Left renal cortex interstitium (tissue), 4 donors: Measurements from ENCODE around the gene SORCS2. TPM values are rescaled to one million over a fixed set of nuclear protein-coding genes. Genes with fewer than 3 reads are reported as not detected.
"Not testable (repeated sequence)": the region's sequence is repeated elsewhere in the genome, so short reads cannot be mapped to it uniquely, and the experiment has no call there.

Source experiments
- DNase-seq, 4 donors: peaks; one replicate each; pipeline ENCODE4 v3.0.0-alpha.2; 2013; ENCODE audit warnings: low read depth in 4 of 4, low spot score in 2 of 4, missing footprints in 1 of 4
- polyA plus RNA-seq, 4 donors: library from polyadenylated mRNA; unstranded; fragments of 120-200 nt; gene quantifications; one replicate each; pipeline ENCODE4 v1.2.1, GENCODE V29; 2013; ENCODE audit not compliant: insufficient read length in 4 of 4

The SORCS2 gene
- polyA plus RNA-seq, 4 donors = 3.7 to 11.5 (median 8.4) TPM

DNA sequence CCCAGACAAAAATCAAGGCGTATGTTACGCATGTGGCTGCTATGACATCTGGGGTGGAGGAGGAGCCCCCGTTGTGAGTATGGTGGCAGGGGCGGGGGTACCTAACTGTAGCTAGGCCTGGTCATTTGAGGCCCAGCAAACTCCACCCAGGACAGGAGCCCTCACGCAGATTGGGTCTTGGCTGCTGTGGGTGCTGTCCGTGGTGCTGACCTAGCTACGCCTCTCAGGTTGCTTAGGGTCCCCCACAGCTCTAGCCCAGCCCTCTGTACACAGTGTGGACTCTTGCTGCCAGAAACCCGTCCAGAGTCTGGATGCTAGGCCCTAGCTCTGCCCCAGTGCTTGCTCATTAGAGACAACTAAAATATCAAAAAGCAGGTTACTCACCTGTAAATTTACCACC is 389.1 kb downstream of the SORCS2 start:
- DNase-seq = peak; percentile 9 to 80 (median 58)

DNA sequence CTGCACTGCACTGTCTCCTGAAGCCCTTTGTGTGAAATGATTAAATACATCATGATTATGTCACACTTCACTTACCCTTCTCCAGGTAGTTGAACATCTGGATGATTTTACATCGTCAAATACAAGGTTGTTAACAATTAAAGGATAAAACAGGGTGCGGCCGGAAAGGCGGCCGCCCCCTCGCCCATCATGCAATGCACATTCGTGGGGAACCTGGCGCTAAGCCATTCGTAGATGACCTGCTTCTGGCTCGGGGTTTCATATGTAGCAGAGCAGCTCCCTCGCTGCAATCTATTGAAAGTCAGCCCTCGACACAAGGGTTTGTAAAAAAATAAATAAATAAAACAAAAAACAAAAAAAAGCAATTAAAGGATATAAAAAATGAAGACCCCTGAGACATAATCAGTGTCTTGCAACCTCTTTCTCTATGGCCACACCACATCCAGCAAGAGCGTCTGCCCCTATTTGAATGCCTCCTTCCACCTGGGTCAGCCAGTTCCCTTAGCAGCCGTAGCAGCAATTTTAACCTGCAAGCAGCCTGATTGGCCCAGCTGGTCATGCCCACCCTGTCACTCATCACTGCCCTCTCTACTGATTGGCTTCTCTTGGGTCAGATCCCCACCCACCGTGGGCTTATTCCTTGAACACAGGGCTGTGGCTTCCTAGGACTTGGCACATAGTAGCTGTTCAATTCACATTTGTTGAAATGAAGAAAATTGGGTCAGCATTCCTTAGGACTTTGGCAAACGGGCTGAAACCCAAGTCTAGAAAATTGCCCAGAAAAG is 390.2 kb downstream of the SORCS2 start:
- no peak for DNase-seq

DNA sequence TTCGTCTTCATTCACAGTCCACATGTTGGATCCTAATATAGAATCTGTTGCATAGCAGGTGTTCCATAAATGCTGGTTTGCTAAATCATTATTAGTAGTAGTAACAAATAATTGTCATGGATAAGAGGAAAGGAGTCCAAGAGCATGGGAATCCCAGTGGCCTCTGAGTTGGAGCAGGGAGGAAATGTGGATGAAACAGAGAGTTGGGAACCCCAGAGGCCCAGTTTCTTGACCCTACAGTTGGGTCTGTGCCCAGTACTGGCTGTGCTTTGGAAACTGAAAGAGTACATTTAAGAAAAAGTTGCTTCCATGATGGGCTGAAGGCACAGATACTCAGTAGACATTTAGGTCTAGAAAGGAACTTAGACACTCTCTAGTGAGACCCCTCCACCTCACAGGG is 391.8 kb downstream of the SORCS2 start:
- DNase-seq = no peak

DNA sequence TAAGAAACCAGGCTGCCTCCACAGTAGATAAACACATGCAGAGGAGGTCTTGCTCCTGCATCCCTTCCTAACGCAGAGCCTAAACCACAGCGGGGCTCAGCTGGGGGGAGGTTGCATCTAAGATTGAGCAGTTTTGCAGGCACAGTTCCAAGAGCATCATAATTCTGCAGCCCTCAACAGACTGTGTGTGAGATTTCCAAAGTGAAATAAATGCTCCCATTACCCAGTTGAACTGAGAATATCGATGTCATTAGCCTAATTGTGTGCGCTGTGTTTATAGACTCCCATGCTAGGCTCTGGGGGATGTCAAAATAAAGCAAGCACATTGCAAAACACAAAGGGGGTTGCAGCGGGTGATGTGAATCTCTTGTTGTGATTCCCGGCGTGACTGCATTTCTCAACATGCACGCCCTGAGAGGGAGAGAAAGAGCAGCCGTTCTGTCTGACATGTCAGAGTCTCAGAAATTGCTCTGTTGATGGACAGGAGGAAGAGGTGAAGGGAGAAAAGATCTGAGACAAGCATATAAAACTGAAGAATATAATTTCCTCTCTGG is 392.3 kb downstream of the SORCS2 start:
- no peak for DNase-seq

DNA sequence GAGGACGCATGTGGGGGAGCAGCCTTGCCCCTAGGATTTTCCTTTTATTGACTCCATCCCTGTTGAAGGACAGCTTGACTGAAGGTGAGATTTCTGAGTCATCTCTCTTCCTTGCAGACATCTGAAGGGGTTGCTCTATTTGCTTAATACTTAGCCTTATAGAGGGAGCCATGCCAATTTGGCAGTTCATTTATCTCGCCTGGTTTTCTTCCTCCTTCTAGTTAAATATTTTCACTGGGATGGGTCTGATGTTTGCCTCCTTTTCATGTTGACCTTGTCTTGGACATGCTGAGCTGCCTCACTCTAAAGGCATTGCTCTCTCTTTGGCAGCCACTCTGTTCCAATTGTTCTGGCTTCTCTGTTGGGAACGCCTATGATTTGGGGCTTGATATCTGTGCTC is 393.4 kb downstream of the SORCS2 start:
- DNase-seq = no peak

DNA sequence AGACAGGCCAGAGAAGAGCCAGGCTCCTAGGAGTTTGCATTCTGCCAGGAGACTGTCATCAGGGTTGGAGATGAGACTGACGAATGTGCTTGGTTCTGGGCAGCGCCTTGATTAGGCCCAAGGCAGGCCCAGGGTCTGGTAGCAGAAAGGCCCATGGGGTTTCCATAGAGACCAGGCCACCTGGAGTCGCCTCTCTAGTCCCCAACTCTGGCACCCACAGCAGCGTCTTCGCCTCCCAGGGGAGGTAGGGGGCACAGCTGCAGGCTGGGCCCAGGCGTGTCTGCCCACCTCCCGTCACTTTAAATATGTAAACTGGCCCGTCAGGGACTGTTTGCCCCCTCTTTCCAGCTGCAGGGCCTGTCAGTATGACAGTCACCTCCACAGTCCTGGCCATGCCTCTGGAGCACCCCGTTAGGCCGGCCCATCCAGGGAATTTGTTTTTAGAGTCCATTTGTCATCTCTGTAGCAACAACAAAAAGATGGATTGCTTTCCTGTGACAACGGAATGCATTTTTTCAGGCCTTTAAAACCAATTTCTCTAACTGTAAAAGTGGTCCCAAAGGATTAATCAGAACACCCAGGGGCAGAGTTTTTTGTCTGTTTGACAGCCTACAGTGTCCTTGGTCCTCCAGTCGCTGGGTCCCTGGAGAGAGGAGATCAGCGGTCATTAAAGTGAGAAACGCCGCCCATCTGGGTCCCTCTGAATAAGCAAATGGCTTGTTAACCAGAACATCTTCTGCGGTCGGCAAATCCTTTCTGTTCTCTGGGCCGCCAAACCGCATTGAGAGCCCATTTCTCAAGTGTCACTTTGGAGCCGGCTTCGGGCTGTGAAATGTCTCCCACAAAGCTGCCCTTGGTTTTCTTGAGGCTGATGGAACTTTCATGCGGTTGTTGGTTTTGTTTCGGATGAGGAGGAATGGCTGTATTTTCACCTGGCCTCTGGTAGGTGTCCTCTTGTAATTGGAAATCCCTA is 395.4 kb downstream of the SORCS2 start:
- no peak for DNase-seq

DNA sequence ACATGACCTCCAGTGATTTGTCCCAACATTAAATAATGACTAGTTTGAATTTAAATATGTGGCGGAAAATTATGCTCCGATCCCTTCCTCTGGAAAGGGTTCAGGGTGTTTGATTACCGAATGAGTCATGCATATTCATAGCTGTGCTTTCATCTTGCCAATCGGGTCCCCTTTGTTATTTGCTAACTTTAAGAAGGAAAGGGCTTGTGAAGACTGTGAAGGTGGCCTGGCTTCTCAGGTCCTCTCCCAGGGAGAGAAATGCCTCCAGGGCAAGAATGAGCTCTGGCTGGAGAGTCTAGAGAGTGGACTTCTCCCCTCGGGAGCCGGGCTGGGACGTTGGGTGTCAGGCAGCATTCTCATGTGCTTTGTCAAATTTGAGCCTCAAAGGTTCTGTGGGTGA is 397.9 kb downstream of the SORCS2 start:
- no peak for DNase-seq

DNA sequence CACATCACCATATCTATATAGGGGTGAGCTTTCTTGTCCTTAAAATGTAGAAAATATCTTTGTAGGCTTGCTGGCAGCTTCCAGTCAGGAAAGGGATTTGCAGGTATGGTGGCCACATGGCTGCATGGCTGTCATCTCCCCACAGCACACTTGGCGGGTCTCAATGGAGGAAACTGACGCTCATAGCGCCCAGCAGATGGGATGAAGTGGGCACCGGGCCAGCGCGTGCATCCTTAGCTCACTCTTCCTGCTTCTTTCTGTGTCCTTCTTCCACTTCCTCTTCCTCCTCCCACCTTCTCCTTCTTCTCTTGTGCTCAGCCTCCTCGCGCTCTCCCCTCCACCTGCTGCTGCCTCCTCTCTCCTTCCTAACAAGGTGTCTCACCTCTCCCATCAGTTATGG is 398.6 kb downstream of the SORCS2 start:
- no peak for DNase-seq

DNA sequence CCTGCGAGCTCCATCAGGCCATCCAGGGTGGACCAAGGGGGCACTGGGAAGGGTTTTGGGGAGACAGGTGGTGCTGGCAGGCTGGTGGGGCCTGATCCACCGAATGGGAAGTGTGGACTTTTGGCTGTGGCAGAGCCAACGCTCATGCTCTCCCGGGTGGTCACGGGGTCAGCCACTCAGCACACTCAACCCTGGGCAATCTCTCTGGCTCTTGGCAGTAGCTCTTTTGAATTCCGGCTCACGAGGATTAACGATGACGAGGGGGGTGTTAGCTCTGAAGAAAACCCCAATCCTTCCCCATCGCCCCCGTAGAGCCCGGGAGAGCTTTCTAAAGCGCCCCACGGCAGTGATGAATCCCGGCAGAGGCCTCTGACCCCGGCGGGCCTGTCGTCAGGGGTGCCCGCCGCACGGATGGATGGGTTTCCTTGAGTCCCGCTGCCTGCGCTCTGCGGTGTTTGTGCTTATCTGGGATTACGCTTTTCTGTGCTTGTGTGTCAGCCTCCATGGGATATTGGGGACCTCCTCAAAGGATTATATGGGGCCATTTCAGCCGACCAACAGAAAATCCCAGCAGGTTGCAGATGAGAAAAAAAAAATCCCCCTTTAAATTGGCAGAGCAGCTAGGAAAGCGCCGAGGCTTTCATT is 399.2 kb downstream of the SORCS2 start:
- DNase-seq = no peak

DNA sequence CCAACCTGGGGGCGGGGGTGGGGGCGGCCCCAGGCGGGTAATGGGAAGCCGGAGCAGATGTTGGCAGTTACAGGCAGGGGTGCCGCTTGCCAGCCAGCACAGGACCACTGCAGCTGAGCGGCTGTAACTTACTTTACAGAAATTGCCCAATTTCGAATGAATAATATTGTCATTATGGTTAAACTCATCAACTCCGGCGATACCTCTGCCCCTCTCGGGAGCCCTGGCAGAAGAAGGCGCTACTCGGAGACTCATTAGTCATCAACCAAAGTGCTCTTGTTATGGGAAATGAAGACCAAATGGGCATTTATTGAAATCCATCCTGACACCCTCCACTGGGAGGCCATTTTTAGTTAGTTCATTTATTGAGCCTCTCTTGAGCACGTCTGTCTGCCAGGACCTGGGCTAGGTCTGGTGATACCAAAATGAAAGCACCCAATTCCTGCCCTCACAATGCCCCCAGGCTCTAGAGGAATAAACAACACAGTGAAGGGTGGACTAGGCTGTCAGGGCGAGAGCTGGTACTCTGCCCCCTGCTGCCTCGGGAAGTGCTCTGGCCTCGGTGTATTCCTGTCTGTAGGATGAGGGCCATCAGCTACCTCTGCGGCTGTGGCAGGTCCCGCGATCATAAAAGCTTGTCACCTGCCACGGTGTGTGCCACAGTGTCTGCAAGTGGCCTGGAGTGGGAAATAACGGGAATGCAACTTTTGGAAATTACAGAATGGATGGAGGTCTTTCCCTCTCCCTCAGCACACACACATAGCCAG is 401.5 kb downstream of the SORCS2 start:
- DNase-seq = no peak

DNA sequence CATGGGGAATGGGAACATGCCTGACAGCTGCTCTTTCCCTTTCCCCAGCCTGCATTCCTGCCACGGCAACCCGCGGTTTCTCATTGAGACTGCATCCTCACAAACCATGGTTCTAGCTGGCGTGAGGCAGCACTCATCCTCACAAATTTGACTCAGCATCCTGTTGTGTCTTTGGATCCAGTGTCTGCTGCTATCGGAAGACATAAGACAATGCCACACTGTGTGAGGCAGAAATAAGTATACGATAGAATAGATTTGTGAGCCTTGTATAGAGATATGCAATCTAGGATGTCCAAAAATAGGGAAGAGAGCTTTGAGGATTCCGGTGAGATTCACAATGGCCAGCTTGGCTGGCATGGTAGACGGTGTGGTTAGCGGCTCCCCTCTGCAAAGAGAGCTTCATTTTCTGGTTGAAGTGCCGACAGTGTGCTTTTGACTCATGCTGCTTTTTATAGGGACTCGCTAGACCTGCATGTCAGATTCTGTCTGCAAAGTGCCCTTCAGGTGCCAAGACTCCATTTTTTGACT is 403.7 kb downstream of the SORCS2 start:
- DNase-seq = no peak

DNA sequence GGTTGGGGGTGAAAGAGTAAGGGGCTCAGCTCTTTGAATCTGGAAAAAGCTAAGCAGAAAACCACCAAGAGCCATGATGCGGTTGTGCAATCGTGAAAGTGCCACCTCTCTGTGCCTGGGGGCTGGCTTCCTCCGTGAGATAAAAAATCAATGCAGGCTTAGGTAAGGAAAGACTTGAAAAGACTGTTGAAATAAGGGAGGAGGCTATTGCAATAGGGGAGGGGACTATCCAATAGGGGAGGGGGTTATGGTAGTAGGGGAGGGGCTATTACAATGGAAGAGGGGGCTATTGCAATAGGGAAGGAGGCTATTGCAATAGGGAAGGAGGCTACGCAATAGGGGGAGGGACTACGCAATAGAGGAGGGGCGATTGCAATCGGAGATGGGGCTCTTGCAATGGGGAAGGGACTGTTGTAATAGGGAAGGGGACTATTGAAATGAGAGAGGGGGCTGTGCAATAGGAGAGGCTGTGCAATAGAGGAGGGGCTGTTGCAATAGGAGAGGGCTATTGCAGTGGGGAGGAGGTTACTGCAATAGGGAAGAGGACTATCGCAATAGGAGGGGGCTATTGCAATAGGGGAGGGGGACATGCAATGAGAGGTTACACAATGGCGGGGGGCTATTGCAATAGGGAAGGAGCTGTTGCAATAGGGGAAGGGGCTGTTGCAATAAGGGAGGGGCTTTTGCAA is 404.7 kb downstream of the SORCS2 start:
- DNase-seq = no peak

DNA sequence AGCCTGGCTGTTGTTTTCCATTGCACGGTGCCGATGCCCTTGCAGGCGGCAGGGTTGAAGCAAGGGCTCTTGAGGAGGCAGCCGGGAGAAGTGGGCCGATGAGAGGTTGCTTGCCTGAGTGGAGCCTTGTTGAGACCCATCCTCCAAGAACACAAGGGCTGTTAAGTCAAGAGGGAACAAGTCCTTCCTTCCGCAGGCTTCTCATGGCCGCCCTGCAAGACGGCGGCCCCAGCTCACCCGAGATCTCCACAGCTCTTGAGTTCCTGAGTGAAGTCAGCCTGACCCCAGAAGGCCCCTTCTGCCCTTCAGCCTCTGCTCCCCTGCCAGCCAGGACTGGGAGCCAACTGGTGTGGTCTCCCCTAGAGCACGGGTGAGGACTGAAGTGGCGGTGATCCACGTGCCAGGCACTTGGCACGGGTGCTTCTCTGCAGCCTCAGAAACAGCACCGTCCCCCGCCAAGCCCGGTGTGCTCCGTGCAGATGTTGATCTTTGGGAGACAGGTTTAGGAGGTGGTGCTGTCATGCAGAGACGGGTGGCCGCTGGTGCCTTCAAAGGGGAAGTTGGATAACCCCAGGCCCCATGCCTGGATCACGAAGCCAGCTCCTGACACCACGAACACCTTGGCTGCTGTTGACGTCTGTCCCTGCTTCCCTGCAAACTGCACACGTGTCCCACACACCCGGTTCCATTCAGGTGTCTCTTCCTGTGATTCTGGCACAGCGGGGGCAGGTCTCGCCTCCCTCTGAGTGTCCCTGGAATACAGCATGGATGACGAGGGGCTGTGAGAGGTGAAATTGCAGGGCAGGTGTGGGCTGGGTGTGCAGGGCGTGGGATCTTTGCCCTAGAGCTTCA is 406.8 kb downstream of the SORCS2 start:
- no peak for DNase-seq

DNA sequence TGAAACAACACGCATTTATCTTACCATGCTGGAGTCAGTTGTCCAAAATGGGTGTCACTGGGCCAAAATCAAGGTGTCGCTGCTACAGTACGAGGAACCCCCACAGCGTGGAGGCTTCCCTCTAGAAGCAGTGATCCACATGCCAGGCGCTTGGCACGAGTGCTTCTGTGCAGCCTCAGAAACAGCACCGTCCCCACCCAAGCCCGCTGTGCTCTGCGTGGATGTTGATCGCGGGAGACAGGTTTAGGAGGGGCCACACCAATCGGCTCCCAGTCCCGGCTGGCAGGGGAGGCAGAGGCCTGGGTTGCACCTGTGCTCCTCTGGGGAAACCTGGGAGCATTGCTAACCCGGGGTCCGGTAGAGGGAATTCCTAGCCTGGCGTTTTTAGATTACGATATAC is 407.9 kb downstream of the SORCS2 start:
- DNase-seq = no peak

DNA sequence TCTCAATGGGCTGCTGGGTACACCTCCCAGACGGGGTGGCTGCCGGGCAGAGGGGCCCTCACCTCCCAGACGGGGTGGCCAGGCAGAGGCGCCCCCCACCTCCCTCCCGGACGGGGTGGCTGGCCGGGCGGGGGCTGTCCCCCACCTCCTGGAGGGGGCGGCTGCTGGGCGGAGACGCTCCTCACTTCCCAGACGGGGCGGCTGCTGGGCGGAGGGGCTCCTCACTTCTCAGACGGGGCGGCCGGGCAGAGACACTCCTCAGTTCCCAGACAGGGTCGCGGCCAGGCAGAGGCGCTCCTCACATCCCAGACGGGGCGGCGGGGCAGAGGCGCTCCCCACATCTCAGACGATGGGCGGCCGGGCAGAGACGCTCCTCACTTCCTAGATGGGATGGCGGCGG is 409.8 kb downstream of the SORCS2 start:
- DNase-seq = not testable (repeated sequence)

DNA sequence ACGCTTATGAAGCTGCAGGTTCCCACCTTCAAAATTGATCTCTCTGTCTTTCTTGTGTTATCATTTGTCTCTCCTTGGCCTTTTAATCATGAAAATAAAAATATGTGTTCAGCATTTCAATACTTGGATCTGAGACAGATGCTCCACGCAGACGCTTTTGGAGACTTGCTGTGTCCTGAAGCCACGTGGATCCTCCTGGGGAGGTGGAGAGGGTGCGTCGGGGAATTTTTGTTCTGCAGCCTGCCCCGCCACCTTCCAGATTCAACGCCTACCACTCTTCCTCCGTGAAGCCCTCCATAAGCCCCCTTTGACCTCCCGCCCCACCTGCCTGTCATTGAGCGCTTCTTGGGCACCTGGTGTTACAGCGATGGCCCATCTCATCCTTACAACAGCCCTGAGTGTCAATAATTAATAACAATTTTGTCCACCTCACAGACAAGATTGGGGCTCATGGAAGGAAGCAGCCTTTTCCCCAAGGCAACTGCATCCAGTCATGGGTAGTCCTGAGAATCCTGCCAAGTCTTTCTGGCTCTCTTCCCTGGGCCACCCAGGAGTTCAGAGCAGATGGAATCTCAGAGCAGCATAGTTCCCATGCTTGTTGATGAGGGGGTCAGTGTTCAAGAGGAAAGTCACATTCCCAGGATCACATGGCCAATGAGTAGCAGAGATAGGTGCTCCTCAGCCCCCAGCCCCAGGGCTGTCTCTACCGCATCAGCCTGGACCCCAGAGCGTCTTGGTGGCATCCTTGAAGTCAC is 415.0 kb downstream of the SORCS2 start:
- no peak for DNase-seq

DNA sequence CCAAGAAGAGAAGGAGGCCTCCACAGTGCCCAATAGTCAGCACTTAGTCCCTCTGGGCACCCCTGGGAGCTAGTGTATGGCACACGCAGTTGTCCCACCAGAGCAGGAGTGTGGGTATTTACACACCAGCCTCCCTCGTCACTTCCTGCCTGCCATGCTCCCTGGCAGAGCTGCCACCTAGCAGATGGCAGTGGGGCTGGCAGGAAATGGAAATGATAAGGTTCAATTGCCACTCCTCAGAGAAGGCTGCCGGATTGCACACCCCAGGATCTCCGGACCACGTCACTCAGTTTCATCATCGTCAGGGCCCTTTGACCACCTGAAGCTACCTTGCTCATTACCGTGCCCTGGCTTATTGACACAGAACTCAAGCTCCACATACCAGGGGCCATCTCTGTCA is 415.7 kb downstream of the SORCS2 start:
- no peak for DNase-seq

DNA sequence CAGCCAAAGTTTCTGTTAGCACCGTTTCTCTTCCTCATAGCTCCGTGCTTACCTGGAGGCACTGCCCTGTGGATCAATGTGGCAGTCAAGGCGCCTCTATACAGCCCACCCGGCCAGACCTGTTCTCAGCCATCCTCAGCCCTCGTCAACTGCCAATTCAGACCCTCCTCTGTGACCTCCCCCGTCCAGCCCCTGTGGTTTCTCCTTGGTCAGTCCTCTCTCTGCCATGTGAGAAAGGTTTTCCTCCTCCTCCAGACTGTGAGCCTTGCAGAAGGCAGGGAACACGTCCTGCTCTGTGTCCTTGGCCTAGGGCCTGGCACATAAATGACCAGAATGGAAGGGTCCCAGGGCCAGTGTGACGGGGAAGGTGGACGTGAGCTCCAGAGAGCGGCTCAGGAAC is 417.0 kb downstream of the SORCS2 start:
- no peak for DNase-seq
